ENCODE results near the gene CNGB1. TPM values are rescaled to one million over a fixed set of nuclear protein-coding genes. Genes with fewer than 3 reads are reported as not detected.

The CNGB1 gene
- total RNA-seq, 4 donors from 2014 or later: not detected

DNA sequence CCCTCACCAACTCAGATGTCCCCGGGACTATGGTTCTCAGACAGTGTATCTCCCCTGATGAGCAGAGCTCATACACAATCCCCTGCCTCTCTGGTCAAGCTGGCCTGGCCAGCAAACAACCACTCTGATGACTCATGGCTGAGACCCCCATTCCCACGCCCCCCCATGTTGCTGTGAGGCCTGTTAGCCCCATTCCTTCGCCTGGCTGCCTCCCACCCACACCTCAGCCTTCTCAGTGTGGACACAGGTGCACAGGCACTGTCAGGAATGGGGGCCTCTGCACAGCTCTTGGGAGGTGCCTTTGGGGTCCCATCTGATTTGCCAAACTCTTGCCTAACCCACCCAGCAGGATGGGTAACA, 80.2 kb downstream of the CNGB1 start:
- intact Hi-C loops (cut with DNase I; ENCODE audit: low total_unique reads): no loop called here
- DNase-seq (ENCODE audit: low spot score in 2 of 2): no peak
- 90 to 96% methylated on average over 3 of the region's 3 CpGs for WGBS, 2 donors
- TF ChIP-seq, protein P1, sequence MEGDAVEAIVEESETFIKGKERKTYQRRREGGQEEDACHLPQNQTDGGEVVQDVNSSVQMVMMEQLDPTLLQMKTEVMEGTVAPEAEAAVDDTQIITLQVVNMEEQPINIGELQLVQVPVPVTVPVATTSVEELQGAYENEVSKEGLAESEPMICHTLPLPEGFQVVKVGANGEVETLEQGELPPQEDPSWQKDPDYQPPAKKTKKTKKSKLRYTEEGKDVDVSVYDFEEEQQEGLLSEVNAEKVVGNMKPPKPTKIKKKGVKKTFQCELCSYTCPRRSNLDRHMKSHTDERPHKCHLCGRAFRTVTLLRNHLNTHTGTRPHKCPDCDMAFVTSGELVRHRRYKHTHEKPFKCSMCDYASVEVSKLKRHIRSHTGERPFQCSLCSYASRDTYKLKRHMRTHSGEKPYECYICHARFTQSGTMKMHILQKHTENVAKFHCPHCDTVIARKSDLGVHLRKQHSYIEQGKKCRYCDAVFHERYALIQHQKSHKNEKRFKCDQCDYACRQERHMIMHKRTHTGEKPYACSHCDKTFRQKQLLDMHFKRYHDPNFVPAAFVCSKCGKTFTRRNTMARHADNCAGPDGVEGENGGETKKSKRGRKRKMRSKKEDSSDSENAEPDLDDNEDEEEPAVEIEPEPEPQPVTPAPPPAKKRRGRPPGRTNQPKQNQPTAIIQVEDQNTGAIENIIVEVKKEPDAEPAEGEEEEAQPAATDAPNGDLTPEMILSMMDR (IDR thresholded peaks at IDR 0.05): no peak
- no peak for TF ChIP-seq POLR2A (IDR thresholded peaks at IDR 0.05)
- no peak overlapping the region for H3K4me3 ChIP-seq (ENCODE audit: low read depth, poor library complexity, severe bottlenecking)

DNA sequence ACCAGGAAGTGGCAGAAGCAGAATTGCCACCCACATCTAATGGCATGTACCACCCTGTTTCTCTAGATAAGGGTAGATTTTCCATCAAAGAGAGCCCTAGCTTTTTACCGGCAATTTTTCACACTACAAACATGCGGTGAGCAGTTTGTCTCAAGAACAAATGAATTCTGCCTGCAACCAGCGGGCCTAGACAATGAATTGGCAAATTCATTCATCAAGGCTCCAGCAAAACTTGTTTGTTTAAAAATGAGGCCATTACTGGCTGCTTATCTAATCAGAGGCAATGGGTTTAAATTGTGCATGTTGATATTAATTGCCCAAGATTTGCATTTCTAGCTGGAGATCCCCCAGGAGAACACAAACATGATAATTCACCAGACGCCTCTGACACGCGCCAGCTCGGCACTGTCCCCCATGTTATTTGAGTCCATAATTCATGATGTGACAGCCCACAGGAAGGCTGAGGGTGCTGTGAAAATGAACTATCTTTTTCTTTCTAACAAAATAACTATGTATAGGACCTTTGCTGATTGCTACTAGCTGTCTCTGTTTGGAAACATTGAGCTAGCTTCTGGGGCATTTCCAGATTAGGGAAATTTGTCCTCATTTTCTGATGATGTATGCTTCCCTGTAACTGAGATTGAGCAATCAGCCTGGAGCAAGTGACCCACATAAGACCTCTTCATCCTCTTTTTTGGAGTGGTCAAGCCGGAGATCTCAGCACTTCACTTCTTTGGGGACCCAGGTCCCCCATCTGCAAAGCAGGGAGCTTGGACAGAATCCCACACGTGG, 80.8 kb downstream of the CNGB1 start:
- no peak for TF ChIP-seq POLR2A (IDR thresholded peaks at IDR 0.05)
- TF ChIP-seq, protein P1 (IDR thresholded peaks at IDR 0.05): no peak
- no peak overlapping the region for H3K4me3 ChIP-seq (ENCODE audit: low read depth, poor library complexity, severe bottlenecking)
- peak in 1 of 2 donors; percentile 32 for DNase-seq (ENCODE audit: low spot score in 2 of 2)
- intact Hi-C loops (cut with DNase I; ENCODE audit: low total_unique reads): no loop called here
- 60% methylated on average over 9 of the region's 9 CpGs for WGBS, 2 donors

DNA sequence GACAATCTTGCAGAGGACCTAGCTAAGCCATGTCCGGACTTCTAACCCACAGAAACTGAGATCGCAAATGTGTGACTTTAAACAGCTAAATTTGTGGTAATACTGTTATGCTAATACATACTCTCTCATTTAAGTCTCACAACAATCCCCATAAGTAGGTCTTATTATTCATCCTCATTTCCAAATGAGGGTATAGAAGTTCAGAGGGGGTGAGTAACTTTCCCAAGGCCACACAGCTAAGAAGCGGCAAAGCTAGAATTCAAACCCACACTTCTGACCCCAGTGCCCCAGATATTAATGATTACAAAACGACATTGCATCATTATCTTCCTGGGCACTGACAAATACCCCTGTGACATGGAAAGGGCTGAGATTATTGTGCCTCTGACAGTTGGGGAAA, 81.4 kb downstream of the CNGB1 start:
- intact Hi-C loops (cut with DNase I; ENCODE audit: low total_unique reads): no loop called here
- WGBS, 2 donors: 85 to 94% methylated on average over 4 of the region's 4 CpGs
- H3K4me3 ChIP-seq (ENCODE audit: low read depth, poor library complexity, severe bottlenecking): no peak overlapping the region
- no peak for DNase-seq (ENCODE audit: low spot score in 2 of 2)
- TF ChIP-seq, protein P1 (IDR thresholded peaks at IDR 0.05): no peak
- no peak for TF ChIP-seq POLR2A (IDR thresholded peaks at IDR 0.05)

DNA sequence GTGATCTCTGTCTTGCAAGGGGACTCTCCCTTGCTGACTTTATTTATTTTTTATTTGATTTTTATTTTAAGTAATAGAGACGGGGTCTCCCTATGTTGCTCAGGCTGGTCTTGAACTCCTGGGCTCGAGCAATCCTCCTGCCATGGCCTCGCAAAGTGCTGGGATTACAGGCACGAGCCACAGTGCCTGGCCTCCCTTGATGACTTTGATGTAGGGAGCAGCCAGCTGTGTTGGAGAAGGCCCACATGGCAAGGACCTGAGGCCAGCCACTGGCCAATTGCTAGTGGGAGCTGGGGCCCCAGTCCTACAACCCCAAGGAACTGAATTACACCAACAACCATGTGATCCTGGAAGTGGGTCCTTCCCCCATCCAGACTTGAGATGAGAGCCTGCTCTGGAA, 81.8 kb downstream of the CNGB1 start:
- H3K4me3 ChIP-seq (ENCODE audit: low read depth, poor library complexity, severe bottlenecking): no peak overlapping the region
- no peak for DNase-seq (ENCODE audit: low spot score in 2 of 2)
- 88 to 91% methylated on average over 4 of the region's 4 CpGs for WGBS, 2 donors
- intact Hi-C loops (cut with DNase I; ENCODE audit: low total_unique reads): no loop called here
- TF ChIP-seq, protein P1 (IDR thresholded peaks at IDR 0.05): no peak

DNA sequence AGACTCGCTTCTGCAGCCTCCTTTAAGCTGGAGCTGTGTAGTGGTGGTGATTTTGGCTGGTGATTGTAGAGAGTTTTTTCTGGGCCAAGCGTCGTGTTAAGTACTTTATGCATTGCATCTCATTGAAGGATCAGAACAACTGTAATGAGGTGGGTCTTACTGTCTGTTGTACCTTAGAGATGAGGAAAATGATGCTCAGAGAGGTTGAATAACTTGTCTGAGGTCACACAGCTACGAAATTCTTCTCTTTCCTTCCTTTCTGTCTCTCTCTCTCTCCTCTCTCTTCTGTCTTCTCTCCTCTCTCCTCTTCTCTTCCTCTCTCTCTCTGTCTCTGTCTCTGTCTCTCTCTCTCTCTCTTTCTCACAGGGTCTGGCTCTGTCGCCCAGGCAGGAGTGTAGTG, 82.8 kb downstream of the CNGB1 start:
- DNase-seq (ENCODE audit: low spot score in 2 of 2): no peak
- 89 to 92% methylated on average over 5 of the region's 5 CpGs for WGBS, 2 donors
- intact Hi-C loops (cut with DNase I; ENCODE audit: low total_unique reads): no loop called here
- TF ChIP-seq POLR2A (IDR thresholded peaks at IDR 0.05): no peak
- TF ChIP-seq, protein P1 (IDR thresholded peaks at IDR 0.05): no peak
- H3K4me3 ChIP-seq (ENCODE audit: low read depth, poor library complexity, severe bottlenecking): no peak overlapping the region

DNA sequence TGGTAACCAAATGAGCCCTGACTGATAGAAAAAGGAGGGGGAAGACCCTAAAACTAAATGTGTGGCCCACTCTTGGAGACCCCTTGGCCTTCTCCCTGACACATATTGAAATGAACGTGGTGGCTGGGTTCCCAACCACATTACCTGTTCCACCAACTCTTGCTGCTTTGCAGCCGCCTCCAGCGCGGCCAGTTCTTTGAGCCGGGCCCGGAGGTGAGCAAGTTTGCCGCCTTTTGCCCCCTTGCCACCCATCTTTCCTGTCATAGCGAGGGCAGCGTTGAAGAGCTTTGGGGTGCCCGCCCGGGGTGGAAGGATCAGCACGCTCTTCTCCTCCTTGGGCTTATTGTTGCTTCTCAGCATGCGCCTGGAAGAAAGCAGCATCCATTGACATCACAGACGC, 83.2 kb downstream of the CNGB1 start:
- no peak overlapping the region for H3K4me3 ChIP-seq (ENCODE audit: low read depth, poor library complexity, severe bottlenecking)
- no peak for DNase-seq (ENCODE audit: low spot score in 2 of 2)
- intact Hi-C loops (cut with DNase I; ENCODE audit: low total_unique reads): no loop called here
- TF ChIP-seq, protein P1 (IDR thresholded peaks at IDR 0.05): no peak
- no peak for TF ChIP-seq POLR2A (IDR thresholded peaks at IDR 0.05)
- WGBS, 2 donors: 95% methylated on average over 14 of the region's 14 CpGs
